NCI-H2171 treated with DMSO at 0.1 percent for 48 hours (cell line): ENCODE data around the gene CADM2.

Source experiments
- DNase-seq: peaks from one replicate; lab custom pipeline; 2025; lab: John Stamatoyannopoulos, UW

The CADM2 gene

GRCh38 chr3:84984429-84984828 is 25.6 kb downstream of the CADM2 start:
- no peak for DNase-seq

GRCh38 chr3:84985795-84986194 is 27.0 kb downstream of the CADM2 start:
- DNase-seq, result no peak

GRCh38 chr3:84987706-84988504 is 29.1 kb downstream of the CADM2 start:
- DNase-seq, result peak; percentile 17

DNA sequence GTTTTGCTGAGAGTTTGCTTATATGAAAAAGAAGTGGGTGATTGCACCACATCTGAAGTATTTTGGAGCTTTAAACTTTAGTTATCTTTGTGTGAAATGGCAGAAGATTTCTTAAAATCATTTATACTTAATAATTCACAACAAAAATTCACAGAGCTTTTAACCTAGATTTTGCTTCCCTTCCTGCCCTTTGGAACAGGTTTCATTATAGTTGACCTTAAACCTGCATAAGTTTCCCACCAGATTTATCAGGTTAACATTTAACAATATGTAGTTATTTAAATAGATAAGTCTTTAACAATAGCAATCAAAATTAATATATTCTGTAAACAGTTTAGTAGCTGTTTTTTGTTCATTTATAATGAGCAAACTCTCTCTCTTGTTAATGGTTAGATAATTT is 30.3 kb downstream of the CADM2 start:
- DNase-seq, result no peak

- no peak for DNase-seq
Observed at GRCh38 chr3:84991422-84991900, 32.7 kb downstream of the CADM2 start.

DNA sequence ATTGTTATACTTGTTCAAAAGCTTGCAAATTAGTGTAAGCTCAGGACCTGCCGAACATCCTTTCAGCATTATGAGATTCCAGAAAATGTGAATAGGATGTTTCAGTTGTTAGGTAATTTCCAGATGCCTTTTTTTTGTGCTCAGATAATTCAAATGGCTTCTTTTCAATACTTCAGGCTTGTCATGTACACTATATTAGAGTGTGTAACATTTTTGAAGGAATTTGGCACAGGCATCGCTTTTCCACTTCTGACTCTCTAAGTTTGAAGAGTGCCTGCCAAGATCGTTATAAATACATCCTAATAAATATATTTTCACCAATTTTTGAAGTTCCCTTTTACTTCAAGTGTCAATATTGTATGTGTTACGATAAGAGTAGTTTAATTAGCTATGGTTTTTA is 35.2 kb downstream of the CADM2 start:
- DNase-seq, result no peak

DNA sequence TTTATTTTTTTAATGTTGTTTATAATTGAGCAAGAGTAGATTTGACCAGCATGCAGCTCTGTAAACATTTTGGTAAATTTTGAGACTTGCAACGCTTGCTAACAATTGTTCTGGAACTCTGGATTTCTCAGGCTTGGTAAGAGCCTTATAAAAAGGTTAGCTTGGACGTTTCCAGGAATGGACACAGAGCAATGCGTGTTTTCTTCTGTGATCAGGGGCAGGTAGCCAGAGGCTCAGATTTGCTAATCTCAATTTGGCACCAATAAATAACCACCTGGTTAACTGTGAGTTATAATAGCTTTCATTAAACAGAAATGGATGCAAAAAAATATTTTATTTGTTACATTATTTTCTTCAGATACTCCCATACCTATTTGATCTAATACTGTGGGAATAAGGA is 39.8 kb downstream of the CADM2 start:
- DNase-seq, result no peak

GRCh38 chr3:85003479-85003878 is 44.7 kb downstream of the CADM2 start:
- peak; percentile 18 for DNase-seq

GRCh38 chr3:85004147-85004546 is 45.4 kb downstream of the CADM2 start:
- DNase-seq, result peak; percentile 69

GRCh38 chr3:85005946-85006345 is 47.2 kb downstream of the CADM2 start:
- peak; percentile 36 for DNase-seq

GRCh38 chr3:85007195-85008094 is 48.7 kb downstream of the CADM2 start:
- DNase-seq, result no peak

GRCh38 chr3:85020828-85021227 is 62.0 kb downstream of the CADM2 start:
- no peak for DNase-seq

DNA sequence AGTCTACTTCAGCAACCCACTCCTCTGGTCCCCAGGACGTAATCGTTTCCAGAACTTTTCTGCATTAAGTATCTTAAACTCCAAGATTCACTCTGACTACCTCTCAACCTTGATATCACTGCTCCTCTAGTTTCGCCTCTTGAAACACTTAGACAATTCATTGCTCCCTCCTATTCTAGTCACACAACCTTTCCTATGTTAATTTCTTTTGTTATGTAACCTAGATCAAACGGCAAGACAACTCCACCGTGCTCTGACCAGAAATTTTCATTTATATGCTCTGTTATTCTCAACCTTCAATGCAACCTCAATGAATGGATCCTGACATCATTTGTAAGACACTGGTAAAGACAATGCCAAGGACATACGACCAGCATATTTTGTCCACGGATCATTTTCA is 71.3 kb downstream of the CADM2 start:
- no peak for DNase-seq

DNA sequence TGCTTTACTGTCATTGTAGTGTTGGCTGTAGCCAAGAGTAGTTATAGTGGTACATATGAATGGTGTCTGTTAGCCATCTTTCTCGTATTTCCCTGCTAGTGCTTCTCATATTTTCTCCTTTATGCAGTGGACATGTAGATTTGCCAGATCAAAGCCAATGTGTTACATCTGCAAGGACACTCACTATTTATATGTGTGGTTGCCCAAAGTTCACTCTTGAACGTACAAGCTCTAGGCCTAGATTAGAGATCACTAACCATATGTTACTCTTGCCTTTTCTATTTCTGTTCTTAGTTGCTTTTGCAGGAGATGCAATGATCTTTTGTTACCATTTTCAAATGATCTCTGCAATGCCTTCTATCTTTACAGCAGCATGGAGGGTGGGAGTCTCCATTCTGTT is 78.4 kb downstream of the CADM2 start:
- no peak for DNase-seq

GRCh38 chr3:85041001-85041400 is 82.2 kb downstream of the CADM2 start:
- DNase-seq, result no peak

GRCh38 chr3:85041562-85042055 is 82.8 kb downstream of the CADM2 start:
- DNase-seq, result no peak

DNA sequence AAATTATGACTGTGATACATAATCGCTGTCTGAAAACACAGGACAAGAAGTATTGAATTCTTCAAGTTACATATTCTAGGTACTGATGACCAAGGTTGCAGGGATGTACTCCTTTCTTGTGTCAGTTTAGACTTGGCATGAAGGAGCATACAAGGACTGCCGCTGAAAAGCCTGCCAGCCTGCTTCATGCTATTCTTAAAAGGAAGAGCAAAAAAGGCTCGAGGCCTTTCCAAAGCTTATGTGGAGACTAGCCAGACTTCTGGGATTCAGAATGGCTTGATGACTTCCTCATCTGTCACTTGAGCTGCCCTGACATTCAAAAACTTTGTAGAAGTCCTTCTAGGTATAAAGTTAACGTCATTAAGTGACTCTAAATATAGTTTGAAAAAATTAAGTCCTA is 92.0 kb downstream of the CADM2 start:
- DNase-seq, result no peak

DNA sequence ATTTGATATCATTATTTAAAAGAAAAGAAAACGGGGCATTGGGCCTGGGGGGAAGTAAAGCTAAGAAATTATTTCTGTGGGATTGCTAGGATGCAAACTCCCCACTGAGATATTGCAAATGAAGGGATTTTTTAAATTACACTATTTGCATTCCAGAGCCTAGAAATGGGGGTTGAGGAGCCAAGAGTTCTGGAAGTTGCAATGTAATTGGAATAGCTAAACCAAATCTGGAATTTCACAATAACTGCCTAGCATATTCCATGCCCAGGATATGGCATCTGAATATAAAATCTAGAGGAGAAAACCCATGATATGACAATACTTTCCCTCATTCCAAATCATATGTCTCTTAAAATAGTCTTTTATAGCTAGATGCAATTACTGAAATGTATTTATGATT is 93.0 kb downstream of the CADM2 start:
- no peak for DNase-seq

DNA sequence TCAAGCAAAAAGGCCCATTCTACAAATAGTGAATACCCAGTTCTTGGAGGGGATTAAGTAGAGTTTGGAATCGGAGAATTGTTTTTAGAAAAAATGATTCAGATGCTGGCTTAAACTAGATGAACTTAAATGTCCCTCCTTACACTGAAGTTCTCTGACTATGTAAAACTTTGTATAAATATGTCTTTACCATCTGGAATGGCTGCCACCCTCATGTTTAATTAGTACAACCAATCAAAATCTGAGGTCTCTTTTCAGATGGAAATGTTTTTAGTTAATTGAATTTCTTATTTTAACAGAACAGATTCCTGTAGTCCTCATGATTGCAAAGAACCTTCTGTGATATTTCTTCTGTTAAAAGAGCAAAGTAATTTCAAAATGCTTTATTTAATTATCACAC is 94.8 kb downstream of the CADM2 start:
- no peak for DNase-seq

DNA sequence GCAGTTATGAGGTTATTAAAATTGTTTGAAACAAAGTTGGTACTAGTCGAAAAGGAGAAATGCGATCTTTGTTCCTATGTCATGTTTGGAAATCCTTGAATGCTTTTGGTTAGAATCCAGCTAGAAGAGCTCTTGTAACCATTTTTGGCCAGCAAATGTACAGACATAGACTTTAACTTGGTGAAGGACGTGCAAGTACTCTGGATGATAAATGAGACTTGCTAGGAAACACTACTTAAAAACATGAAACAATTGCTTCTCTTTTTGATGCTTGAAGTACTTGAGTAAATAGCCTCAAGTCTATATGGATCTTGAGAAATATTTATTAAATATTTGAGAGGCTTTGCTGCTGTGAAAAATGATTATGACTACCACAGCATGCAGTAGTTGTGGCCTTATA is 95.8 kb downstream of the CADM2 start:
- DNase-seq, result no peak

- DNase-seq, result no peak
Observed at GRCh38 chr3:85068911-85069310, 110.1 kb downstream of the CADM2 start.

DNA sequence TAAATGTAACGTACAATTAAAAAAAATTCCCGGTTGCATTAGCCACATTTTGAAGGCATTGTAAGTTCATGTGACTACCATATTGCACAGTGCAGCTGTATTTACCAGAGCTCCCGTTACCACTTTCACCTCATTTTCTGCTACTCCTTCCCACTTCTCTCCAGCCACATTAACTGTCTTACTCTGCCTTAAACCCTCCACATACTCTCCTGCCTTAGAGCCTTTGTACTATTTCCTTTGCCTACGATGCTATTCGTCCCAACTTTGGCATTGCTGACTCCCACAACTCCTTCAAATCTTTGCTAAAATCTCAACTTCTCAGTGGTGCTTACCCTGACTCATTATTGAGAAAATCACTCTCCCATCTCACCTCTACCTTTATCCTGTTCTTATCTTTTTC is 115.2 kb downstream of the CADM2 start:
- no peak for DNase-seq

- no peak for DNase-seq
Observed at GRCh38 chr3:85075663-85076062, 116.9 kb downstream of the CADM2 start.
